ENCODE results near the gene BRME1.
"Not testable (repeated sequence)": the region's sequence is repeated elsewhere in the genome, so short reads cannot be mapped to it uniquely, and the experiment has no call there.

Gene BRME1

GRCh38 chr19:13865571-13866462 lies 40.1 kb downstream of the BRME1 start:
- Histone ChIP-seq H3K36me3 (ENCODE audit: control insufficient read depth in 2 of 2, insufficient read depth in 2 of 2, low read length in 2 of 2) (no peaks in the 10 kb centered on the region), H3K9me3 (ENCODE audit: control insufficient read depth in 2 of 2, low read length in 2 of 2) (no peaks in the 10 kb centered on the region), H3K27me3 (ENCODE audit: control insufficient read depth in 1 of 2, insufficient read depth in 2 of 2, low read length in 2 of 2) (no peaks in the 10 kb centered on the region), H3K27ac (ENCODE audit: low read length) (no peak overlapping the region), H3K4me3 (ENCODE audit: low read length in 2 of 2) (peak overlapping the region; percentile 73 to 76), H3K9ac (ENCODE audit: low read length in 2 of 2) (peak overlapping the region; percentile 62 to 73), H3K4me1 (ENCODE audit: control insufficient read depth, insufficient read depth, low read length) (peaks cover 22% of the 10 kb centered on the region)

GRCh38 chr19:13864667-13865570 lies 41.0 kb downstream of the BRME1 start:
- H3K9me3 ChIP-seq (ENCODE audit: control insufficient read depth in 2 of 2, low read length in 2 of 2) = no peaks in the 10 kb centered on the region
- peaks cover 22% of the 10 kb centered on the region for H3K4me1 ChIP-seq (ENCODE audit: control insufficient read depth, insufficient read depth, low read length)
- peak overlapping the region in 1 of 2 donors; percentile 73 for H3K4me3 ChIP-seq (ENCODE audit: low read length in 2 of 2)
- H3K36me3 ChIP-seq (ENCODE audit: control insufficient read depth in 2 of 2, insufficient read depth in 2 of 2, low read length in 2 of 2) = no peaks in the 10 kb centered on the region
- H3K27ac ChIP-seq (ENCODE audit: low read length) = peak overlapping the region; percentile 55
- H3K9ac ChIP-seq (ENCODE audit: low read length in 2 of 2) = no peak overlapping the region
- H3K27me3 ChIP-seq (ENCODE audit: control insufficient read depth in 1 of 2, insufficient read depth in 2 of 2, low read length in 2 of 2) = no peaks in the 10 kb centered on the region

DNA sequence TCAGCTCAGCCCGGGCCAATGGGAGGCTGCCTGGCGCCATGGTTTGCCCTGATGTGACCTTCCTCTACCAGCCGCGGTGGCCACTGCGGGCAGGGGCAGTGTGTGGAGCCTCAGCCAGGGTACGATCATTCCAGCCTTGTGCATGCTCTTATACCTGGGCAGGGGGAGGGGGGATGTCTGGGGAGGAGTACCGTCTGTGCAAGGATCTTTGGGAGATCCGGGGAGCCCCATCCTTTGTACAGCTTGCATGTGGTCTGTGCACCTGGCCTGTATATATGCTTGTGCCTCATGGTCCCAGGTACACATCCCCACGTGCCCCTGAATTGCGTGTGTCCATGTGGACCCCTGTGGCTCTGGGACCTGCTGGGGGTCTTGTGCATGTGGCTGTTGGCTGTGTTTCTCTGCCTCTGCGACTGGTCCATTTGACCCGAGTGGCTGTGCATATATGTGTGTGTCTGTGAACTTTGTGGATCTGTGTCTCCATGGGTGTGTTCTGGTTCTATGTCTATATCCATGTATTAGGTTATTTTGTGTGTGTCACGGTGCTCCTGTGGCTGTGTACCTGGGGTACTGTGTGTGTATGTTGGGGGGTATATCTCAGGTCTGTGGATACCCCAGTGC lies 41.8 kb downstream of the BRME1 start:
- Histone ChIP-seq H3K9ac (ENCODE audit: low read length in 2 of 2) (no peak overlapping the region), H3K27me3 (ENCODE audit: control insufficient read depth in 1 of 2, insufficient read depth in 2 of 2, low read length in 2 of 2) (no peaks in the 10 kb centered on the region), H3K27ac (ENCODE audit: low read length) (peak overlapping the region; percentile 55), H3K9me3 (ENCODE audit: control insufficient read depth in 2 of 2, low read length in 2 of 2) (no peaks in the 10 kb centered on the region), H3K36me3 (ENCODE audit: control insufficient read depth in 2 of 2, insufficient read depth in 2 of 2, low read length in 2 of 2) (no peaks in the 10 kb centered on the region), H3K4me1 (ENCODE audit: control insufficient read depth, insufficient read depth, low read length) (peaks cover 22% of the 10 kb centered on the region), H3K4me3 (ENCODE audit: low read length in 2 of 2) (no peak overlapping the region)

DNA sequence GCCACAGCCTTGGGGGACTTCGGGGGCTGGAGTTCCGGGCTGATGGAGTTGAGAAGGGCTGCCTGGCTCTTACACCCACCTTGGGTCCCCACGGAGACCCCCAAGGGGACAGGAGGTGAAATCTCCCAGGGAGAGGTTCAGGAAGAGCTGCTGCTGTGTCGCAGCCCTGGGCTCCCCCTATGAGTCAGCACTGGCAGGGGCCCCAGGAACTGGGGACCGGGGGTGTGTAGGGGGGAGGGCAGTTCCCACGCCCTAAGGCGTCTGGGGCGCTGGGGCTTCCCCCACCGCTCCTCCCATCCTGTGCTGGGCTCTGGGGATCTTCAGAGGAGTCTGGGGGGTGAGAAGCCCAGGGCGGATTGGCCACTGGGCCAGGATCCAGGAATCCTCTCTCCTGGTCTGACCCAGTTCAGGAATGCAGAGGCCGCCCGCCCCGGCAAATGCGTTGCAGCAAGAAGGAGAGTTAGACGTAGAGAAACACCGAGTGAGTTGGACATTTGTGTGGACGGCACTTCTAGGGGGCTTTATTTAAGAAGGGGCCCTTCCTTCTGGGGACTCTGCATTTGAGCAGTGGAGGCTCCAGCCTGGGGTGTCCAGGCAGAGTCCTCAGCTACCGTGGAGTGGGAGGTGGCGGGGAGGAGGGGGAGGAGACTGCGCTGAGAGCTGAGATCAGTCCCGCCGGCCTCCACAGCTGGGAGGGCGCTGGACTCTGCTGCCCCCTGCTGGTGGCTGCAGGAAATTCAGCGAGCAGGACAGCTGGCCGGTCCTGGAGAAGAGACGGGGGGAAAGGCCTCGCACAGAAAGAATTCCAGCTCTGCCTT lies 44.0 kb downstream of the BRME1 start:
- H3K9ac ChIP-seq (ENCODE audit: low read length in 2 of 2) = peak overlapping the region; percentile 44 to 74
- H3K4me3 ChIP-seq (ENCODE audit: low read length in 2 of 2) = peak overlapping the region; percentile 68 to 74

GRCh38 chr19:13861392-13861713 lies 44.6 kb downstream of the BRME1 start:
- no peaks in the 10 kb centered on the region for H3K9me3 ChIP-seq (ENCODE audit: control insufficient read depth in 2 of 2, low read length in 2 of 2)
- H3K36me3 ChIP-seq (ENCODE audit: control insufficient read depth in 2 of 2, insufficient read depth in 2 of 2, low read length in 2 of 2) = no peaks in the 10 kb centered on the region

More for the DNA sequence above, 44.0 kb downstream of the BRME1 start:
- Histone ChIP-seq H3K36me3 (ENCODE audit: control insufficient read depth in 2 of 2, insufficient read depth in 2 of 2, low read length in 2 of 2) (no peaks in the 10 kb centered on the region), H3K27ac (ENCODE audit: low read length) (peak overlapping the region; percentile 90), H3K9me3 (ENCODE audit: control insufficient read depth in 2 of 2, low read length in 2 of 2) (no peaks in the 10 kb centered on the region), H3K27me3 (ENCODE audit: control insufficient read depth in 1 of 2, insufficient read depth in 2 of 2, low read length in 2 of 2) (no peaks in the 10 kb centered on the region), H3K4me1 (ENCODE audit: control insufficient read depth, insufficient read depth, low read length) (peaks cover 22% of the 10 kb centered on the region)

GRCh38 chr19:13860679-13861391 lies 45.1 kb downstream of the BRME1 start:
- Histone ChIP-seq H3K4me1 (ENCODE audit: control insufficient read depth, insufficient read depth, low read length) (peaks cover 13% of the 10 kb centered on the region), H3K9me3 (ENCODE audit: control insufficient read depth in 2 of 2, low read length in 2 of 2) (no peaks in the 10 kb centered on the region), H3K36me3 (ENCODE audit: control insufficient read depth in 2 of 2, insufficient read depth in 2 of 2, low read length in 2 of 2) (no peaks in the 10 kb centered on the region), H3K4me3 (ENCODE audit: low read length in 2 of 2) (peak overlapping the region in 1 of 2 donors; percentile 74), H3K27me3 (ENCODE audit: control insufficient read depth in 1 of 2, insufficient read depth in 2 of 2, low read length in 2 of 2) (no peaks in the 10 kb centered on the region), H3K27ac (ENCODE audit: low read length) (peak overlapping the region; percentile 90), H3K9ac (ENCODE audit: low read length in 2 of 2) (no peak overlapping the region)

More at GRCh38 chr19:13861392-13861713, 44.6 kb downstream of the BRME1 start:
- peaks cover 18% of the 10 kb centered on the region for H3K4me1 ChIP-seq (ENCODE audit: control insufficient read depth, insufficient read depth, low read length)
- peak overlapping the region; percentile 44 to 74 for H3K9ac ChIP-seq (ENCODE audit: low read length in 2 of 2)
- H3K4me3 ChIP-seq (ENCODE audit: low read length in 2 of 2) = peak overlapping the region; percentile 68 to 74
- peak overlapping the region; percentile 90 for H3K27ac ChIP-seq (ENCODE audit: low read length)
- no peaks in the 10 kb centered on the region for H3K27me3 ChIP-seq (ENCODE audit: control insufficient read depth in 1 of 2, insufficient read depth in 2 of 2, low read length in 2 of 2)

GRCh38 chr19:13859361-13859880 lies 46.5 kb downstream of the BRME1 start:
- H3K9me3 ChIP-seq (ENCODE audit: control insufficient read depth in 2 of 2, low read length in 2 of 2) = no peaks in the 10 kb centered on the region
- no peaks in the 10 kb centered on the region for H3K27me3 ChIP-seq (ENCODE audit: control insufficient read depth in 1 of 2, insufficient read depth in 2 of 2, low read length in 2 of 2)
- H3K4me3 ChIP-seq (ENCODE audit: low read length in 2 of 2) = no peak overlapping the region
- H3K36me3 ChIP-seq (ENCODE audit: control insufficient read depth in 2 of 2, insufficient read depth in 2 of 2, low read length in 2 of 2) = no peaks in the 10 kb centered on the region
- H3K9ac ChIP-seq (ENCODE audit: low read length in 2 of 2) = no peak overlapping the region
- peaks cover 11% of the 10 kb centered on the region for H3K4me1 ChIP-seq (ENCODE audit: control insufficient read depth, insufficient read depth, low read length)
- no peak overlapping the region for H3K27ac ChIP-seq (ENCODE audit: low read length)

DNA sequence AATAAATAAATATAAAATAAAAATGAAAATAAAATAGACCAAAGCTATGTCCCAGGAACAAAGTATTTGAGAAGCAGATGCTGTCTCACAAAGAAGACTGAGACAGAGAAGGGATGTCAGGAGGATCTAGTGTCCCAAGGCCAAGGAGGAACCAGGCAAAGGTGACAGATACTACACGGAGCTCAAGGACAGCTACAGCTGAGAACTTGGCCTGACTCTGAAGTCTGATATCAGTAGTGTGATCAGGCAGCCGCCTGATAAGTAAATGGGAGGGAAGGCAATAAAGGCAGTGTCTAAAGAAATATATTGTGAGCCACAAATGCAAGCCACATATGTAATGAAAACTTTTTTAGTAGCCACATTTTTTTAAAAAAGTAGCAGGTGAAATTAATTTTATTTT lies 49.4 kb downstream of the BRME1 start:
- Histone ChIP-seq H3K27ac (ENCODE audit: low read length) (no peak overlapping the region), H3K4me1 (ENCODE audit: control insufficient read depth, insufficient read depth, low read length) (peaks cover 11% of the 10 kb centered on the region)

GRCh38 chr19:13852171-13852707 lies 53.7 kb downstream of the BRME1 start:
- peaks cover 43% of the 10 kb centered on the region for H3K4me1 ChIP-seq (ENCODE audit: control insufficient read depth, insufficient read depth, low read length)
- not testable (repeated sequence) for H3K36me3 ChIP-seq (ENCODE audit: control insufficient read depth in 2 of 2, insufficient read depth in 2 of 2, low read length in 2 of 2); H3K27ac ChIP-seq (ENCODE audit: low read length); H3K9ac ChIP-seq (ENCODE audit: low read length in 2 of 2); H3K27me3 ChIP-seq (ENCODE audit: control insufficient read depth in 1 of 2, insufficient read depth in 2 of 2, low read length in 2 of 2); H3K4me3 ChIP-seq (ENCODE audit: low read length in 2 of 2); H3K9me3 ChIP-seq (ENCODE audit: control insufficient read depth in 2 of 2, low read length in 2 of 2)

More for the DNA sequence above, 49.4 kb downstream of the BRME1 start:
- H3K27me3 ChIP-seq (ENCODE audit: control insufficient read depth in 1 of 2, insufficient read depth in 2 of 2, low read length in 2 of 2) = no peaks in the 10 kb centered on the region
- H3K4me3 ChIP-seq (ENCODE audit: low read length in 2 of 2) = no peak overlapping the region
- no peaks in the 10 kb centered on the region for H3K9me3 ChIP-seq (ENCODE audit: control insufficient read depth in 2 of 2, low read length in 2 of 2)
- H3K36me3 ChIP-seq (ENCODE audit: control insufficient read depth in 2 of 2, insufficient read depth in 2 of 2, low read length in 2 of 2) = no peaks in the 10 kb centered on the region
- no peak overlapping the region for H3K9ac ChIP-seq (ENCODE audit: low read length in 2 of 2)
